Fibroblast of skin of left biceps (primary cell): ENCODE measurements around the gene WNK1.
"Not testable (repeated sequence)": the region's sequence is repeated elsewhere in the genome, so short reads cannot be mapped to it uniquely, and the experiment has no call there.

Experiments used
- DNase-seq, 2 experiments: peaks; one replicate each; pipeline ENCODE4 v3.0.0-alpha.2; 2013; ENCODE audit warnings: low read depth in 2 of 2

WNK1 gene

DNA sequence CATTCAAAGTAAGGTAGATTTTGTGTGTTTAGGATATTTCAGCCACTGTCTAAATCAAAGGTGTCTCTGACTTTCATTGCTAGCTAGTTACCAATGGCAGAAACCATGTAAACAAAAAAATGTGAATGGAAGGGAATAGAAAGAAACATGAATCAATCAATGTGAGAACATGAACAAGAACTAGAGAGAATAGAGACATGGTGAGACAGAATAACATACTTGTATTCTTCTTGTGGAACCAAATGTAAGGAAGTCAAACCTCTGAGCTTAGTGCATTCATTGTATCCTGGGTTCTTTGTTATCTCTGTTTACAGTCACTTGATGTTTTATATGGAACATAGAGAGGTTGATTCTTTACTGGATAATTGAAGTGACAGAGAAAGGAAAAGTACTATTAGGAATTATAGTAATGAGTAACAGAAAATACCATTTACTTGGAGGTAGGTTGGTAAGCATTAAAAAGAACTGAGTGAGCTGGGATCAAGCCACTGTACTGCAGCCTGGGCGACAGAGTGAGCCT, 2.6 kb upstream of the WNK1 start:
- DNase-seq, result no peak

DNA sequence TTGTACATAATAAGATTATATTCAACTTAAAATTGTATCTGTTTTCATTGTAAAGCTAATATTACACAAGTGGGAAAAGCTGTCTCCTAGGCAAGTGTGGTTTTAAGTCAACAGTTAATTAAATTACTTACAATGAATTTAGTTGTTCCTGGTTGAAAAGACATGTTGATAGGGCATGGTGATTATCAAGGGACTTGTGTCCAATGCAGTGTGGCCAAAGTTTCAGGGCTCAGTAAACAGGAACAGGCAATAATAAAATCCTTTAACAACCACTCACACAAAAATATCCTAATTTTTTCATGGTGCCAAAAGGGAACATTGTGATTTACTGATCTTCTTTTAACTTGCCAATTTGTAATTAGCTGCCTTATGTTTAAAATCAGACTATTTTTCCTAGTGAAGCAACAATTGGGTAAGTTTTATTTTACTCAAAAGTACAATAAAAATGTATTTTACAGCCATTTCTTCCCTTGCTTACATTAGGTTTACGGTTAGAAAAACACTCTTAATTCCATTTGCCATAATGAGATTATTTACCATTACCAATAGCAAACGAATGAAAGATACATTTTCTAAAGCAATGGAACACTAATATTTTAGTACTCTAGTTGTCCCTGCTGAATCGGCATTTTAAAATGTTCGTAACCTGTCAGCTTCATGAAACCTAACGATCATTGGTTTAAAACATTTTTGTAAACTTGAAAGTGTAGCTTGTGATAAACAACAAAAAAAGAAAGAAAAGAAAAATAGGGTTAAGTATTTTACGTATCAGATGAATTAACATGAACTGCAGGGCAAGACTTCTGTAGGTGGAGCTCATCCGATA, 1.8 kb upstream of the WNK1 start:
- no peak for DNase-seq

DNA sequence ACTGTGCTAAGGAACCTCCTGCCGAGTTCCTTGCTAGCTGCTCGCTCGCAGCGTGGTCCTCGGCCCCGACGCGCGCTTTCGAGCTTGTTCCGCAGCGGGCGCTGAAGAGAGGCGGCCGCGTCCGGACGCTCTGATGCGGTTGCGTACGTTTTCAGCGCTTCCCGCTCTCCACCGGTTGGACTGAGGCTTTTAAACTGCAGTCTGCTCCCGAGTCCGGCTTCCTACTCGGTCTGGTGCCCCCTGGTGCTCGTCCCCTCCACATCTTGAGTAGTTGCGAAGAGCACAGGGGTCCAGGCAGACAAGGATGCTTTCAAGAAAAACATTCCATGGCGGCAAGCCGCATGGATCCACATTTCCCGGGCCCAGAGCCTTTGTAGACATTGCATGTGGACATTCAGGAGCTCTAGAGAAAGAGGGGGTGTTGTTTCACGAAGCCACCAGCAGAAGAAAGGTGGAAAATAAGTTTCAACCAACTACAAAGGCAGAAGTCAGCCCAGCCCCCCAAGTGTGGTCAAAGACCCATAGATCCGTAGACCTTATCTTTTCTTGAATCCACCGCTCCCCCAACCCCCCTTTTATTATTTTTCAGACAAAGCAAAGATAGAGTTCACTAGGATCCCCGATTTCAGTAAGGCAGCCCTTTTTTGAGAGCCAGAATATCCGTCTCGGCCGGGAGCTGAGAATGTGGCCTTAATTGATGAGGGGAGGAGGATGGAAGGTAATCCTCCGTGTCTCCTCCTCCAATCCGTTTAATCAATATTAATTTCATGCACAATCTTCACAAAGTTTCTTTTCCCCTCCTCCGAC, 984 bp upstream of the WNK1 start:
- peak; percentile 89 to 90 for DNase-seq

DNA sequence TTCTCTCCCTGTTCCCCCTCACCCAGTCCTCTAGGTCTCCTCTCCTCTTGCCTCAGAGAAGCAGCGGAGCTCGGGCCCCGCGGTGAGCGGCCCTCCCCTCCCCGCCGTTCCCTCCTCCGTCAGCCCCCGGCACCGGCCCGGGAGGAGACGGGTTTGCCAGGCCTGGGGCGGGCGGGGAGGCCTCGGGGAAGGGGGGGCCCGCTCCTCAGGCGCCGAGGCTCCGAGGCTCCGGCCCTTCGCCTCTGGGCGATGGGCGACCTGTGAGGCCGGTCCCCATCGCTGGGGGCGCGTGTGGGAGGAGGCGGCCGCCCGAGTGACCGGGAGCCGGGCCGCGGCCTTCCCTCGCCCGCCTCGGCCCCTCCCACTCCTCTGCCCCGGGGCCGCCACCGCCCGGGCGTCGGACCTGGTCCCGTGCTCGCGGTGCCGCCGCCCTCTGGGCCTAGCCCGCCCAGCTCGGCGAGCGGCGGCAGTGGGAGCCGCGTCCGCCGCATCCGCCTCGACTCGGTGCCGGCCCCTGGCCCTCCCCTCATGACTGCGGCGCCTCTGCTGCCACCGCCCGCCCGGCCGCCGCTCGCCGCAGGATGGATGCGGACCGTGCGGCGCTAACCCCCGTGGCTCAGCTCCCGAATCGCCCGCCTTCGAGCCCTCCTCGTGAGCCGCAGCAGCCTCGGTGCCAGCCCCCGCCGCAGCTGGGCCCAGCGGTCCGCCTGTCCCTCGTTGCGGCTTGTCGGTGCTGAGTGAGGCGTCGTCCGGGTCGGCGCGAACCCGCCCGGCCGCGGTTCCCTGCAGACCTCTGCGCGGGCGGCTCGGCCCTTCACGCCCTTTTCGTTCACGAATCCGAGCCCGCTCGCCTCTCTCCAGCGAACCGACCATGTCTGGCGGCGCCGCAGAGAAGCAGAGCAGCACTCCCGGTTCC, 574 bp downstream of the WNK1 start:
- DNase-seq, result no peak

DNA sequence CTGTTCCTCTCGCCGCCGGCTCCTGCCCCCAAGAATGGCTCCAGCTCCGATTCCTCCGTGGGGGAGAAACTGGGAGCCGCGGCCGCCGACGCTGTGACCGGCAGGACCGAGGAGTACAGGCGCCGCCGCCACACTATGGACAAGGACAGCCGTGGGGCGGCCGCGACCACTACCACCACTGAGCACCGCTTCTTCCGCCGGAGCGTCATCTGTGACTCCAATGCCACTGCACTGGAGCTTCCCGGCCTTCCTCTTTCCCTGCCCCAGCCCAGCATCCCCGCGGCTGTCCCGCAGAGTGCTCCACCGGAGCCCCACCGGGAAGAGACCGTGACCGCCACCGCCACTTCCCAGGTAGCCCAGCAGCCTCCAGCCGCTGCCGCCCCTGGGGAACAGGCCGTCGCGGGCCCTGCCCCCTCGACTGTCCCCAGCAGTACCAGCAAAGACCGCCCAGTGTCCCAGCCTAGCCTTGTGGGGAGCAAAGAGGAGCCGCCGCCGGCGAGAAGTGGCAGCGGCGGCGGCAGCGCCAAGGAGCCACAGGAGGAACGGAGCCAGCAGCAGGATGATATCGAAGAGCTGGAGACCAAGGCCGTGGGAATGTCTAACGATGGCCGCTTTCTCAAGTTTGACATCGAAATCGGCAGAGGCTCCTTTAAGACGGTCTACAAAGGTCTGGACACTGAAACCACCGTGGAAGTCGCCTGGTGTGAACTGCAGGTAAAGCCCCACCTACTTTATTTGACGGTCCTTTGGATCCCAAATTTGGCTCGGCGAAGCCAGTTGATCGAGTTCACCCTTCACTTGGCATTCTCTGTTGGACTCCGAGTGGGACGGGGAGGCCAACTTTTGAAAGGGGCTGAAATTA, 1.5 kb downstream of the WNK1 start:
- DNase-seq, result no peak

DNA sequence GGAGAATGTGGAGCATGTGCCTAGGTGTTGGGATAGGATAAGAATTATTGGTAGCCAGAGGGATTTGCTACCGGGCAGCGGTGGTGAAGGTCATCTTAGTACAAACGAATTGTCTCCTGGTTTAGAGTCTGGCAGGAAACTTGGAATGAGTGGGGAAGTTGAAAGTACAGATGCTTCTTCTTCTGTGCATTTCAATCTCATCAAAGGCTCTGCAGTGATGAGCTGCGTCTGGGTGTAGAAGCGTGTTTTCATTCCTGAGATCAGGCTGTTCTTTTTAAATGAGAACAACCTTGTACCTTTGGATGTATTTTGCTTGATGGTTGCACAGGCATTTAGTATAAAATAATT, 2.1 kb downstream of the WNK1 start:
- DNase-seq, result no peak

DNA sequence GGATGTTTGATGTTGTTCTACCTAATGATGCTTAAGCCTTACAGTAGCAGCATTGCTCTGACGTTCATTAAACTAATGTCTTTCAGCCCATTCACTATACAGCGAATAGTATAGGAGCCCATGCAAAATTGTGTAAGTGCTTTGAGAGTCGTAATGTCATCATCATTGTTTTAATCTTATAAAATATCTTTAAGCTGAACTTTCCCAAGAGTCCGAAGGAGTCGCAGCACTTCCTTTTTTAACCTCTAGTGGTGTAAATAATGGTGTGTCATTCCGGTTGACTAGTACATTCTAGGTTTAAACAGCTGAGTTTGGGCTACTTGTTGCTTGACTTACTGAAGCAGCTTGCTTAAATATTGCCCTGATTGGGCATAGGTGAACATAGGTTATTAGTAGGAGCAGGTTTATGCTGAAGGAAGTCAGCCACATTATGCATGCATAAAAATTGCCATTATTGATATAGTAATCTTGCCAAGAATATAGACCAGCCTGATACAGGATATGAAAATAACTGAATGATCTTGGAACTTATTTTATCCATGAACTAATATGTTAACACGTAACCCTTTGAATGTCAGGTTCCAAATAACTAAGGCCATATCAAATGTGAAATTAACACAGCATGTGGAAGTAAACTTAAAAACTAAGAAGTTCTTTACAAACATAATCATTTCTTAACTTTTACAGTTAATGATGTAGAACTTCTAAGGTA, 2.6 kb downstream of the WNK1 start:
- DNase-seq, result no peak

DNA sequence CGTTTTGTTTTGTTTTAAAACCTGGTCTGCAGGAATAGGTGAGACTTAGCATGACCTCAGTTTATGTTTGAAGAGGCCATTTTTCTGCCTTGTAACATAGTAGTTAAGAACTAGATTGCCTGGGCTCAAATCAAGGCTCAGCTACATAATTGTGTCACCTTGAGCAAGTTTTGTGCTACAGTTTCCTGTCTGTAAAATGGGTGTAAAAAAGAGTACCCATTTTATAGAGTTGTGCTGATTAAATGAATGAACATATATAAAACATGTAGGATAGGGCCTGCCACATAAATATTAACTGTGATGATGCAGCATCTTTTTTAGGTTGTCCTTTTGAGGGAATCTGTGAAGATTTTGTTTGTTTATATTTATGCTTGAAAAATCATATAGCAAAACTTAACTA, 7.2 kb downstream of the WNK1 start:
- no peak for DNase-seq

DNA sequence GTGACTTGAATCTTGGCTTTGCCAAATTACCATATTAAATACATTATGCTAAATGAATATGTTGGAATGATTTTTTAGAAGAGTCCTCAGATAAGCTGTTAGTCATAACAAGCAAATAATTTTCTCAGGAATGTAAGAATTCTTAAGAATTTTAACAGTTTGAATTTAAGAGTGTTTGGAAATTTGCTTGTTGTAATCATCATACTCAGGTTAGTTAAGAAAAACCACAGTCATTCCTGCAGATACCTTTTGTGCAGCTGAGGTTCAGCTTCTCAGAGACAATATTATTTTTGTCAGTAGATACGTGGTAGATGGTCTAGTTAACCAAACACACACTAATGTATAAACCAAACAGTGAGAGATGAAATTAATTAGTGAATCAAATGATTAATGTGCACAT, 8.9 kb downstream of the WNK1 start:
- DNase-seq, result no peak

DNA sequence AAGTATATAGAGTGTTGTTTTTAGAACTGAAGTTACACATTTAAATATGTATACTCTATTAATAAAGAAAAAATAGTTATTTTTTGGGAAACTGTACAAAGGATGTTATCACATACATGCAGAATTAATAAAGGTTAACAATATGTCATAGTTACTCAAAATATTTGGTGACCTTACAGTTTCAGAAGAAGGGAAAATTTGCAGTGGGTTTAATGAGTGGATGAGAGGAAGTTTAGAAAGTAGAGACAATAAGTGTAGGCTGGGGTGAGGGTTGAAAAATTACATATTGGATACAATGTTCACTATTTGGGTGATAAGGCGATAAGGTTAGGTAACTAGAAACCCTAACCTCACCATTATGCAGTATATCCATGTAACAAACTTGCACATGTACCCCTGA, 13.5 kb downstream of the WNK1 start:
- DNase-seq, result no peak

DNA sequence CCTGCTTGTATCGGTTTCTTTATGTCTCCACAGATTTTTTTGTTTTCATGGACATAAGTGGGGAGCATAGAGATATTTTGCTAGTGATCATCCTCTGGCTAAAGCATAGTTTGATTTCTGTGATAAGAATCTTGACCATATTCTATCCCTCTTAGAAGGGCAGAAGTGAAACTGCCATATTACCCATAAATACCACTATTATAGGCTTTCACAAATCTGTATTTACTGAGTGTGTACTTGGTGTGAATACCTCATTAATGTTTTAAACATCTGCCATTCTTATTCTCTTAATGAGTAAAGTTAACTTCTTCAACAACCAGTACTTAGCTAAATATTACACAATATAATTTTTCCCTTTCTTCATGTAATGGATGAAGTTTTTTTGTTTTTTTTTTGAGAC, 16.1 kb downstream of the WNK1 start:
- no peak for DNase-seq

DNA sequence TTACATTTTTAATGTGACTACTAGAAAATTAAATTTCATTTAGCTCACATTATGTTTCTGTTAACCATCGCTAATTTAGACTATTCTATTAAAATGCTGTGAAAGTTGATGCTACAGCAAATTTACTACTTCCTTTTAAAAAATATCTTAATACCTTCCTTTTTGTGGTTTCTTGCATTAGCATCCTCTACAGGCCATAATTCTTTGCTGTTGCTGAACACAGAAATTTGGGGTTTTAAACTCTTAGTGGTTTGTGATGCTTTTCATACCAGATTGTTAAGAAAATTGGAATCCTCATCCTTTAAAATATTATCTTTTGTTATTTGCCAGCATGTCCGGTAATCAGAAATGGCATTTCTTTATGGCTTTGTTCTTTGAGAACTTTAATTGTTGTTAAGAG, 18.1 kb downstream of the WNK1 start:
- DNase-seq, result no peak

DNA sequence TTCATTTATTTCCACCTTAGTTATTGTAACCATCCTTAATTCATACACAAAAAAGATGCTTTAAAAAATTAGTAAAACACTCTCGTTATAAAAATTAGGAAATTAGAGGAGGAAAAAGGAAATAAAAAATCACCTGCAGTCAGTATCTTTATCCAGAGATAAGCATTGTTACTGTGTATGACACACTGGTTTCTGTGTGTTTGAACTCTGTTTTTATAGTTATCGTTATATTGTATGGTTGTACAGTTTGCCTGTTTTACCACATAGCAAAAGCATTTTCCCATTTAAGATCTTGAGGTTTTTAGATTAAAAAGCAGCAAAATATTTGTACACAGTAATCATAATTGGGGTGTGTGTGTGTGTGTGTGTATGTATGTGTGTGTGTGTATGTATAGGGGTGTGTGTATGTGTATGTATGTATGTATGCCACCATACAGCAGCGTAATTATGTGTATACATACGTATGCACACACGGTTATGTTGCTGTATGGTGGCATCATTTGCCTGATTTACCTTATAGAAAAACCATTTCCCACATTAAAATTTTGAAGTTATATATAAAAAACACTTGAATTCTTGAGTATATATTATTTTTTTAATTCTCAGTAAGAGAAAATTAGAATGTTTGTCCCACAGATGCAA, 19.8 kb downstream of the WNK1 start:
- no peak for DNase-seq

DNA sequence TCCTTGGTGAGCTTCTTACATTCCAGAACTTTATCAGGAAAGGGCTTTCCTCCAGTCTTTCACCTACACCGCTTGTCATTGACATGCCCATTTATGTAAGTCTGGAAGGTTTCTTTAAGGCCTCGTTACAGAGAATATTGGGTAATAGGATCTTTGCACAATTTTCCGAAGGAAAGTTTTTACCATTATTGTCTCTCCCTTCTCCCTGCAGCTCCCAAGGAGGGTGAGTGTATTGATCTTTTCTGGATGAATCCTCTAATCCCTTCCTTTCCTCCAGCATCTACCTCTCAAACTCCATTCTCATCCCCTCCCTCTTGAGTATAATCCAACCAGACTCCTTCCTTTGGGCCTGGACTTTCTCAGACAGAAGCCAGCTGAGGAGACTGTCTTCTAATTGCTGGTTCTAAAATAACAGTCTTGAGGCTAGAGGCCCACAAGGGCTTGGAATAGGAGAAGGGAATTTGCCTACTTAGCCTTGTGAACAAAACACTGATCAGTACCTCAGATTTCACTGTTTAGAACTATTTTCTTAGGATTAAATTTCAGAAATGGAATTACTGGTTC, 21.8 kb downstream of the WNK1 start:
- DNase-seq, result no peak

DNA sequence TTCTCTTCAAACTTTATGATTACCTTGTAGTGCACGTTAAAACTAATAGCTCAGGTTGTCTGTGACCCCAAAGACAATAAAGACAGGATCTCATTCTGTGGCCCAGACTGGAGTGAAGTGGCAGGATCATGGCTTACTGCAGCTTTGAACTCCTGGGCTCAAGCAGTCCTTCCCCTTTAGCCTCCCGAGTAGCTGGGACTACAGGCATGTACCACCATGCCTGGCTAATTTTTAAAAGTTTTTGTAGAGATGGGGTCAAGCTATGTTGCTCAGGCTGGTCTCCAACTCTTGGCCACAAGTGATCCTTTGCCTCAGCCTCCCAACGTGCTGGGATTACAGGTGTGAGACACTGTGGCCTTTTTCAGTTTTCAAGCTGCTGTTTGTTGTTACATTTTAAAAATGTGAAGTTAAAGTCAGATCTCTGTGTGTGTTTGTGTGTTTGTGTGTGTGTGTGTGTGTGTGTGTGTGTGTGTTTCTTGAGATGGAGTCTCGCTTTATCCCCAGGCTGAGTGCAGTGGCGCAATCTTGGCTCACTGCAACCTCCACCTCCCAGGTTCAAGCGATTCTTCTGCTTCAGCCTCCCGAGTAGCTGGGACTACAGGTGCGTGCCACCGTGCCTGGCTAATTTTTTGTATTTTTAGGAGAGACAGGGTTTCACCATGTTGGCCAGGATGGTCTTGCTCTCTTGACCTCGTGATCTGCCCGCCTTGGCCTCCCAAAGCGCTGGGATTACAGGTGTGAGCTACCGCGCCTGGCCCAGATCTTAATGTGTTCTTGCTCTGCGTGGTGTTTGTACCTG, 23.8 kb downstream of the WNK1 start:
- DNase-seq, result not testable (repeated sequence)

DNA sequence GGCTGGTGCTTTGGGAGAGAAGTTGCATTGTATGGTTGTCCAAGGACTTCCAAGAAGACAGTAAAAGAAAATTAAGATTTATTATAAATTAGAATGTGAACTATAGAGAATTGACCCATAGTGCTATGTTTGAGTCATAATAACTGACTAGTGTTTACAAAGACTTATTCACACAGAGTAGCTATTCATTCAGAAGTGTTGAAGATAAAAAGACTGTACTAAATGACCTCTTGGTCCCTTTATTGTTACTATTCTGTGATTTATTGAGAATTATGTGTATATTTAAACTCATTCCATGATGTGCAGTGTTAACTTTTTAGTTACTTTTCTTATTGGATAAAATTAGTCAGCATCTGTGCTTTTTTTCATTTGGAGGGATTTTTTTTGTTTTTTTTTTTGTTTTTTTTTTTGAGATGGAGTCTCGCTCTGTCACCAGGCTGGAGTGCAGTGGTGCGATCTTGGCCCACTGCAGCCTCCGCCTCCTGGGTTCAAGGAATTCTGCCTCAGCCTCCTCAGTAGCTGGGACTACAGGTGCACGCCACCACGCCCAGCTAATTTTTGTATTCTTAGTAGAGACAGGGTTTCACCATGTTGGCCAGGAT, 24.5 kb downstream of the WNK1 start:
- not testable (repeated sequence) for DNase-seq

DNA sequence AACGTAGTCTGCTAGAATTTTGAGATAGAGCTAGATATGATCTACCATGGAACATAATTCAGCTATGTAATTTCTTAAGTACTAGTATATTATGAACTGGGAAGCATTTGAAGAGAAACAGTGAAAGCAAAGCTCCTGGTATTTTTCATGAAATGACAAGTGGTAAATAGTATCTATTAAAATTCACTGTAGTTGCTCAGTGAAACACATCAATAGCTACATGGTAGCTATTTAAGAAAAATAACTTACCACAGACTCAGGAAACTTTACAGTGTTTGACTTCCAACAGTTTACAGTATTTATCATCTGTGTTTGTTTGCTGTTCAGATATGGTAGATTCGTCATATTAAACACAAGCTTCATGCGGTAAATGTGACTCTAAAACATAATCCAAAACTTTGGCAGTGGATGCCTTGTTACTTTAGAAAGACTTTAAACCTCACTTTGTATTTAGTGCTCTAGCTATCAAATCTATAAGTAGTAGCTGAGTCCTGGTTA, 25.2 kb downstream of the WNK1 start:
- no peak for DNase-seq

DNA sequence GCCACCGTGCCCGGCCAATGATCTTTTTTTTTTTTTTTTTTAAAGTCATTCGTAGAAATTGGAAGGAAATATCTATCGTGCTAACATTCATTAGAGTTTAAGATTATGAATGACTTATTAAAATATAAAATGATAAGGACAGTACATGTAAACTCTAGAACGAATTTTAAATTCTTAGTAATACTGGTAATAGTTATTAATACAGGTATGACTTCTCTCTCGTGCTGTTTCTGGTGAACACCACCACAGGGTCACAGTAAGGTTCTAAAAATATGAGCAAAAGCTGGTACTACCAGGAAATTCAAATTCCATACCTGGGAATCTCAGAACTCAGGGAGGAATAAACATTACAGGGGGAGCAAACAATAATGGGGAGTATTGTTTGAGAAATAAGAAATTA, 26.2 kb downstream of the WNK1 start:
- DNase-seq, result no peak
